B cell (primary cell): ENCODE data around the gene FBXL16.

ENCODE experiments used
- EZH2 ChIP-seq: IDR thresholded peaks from 2 replicates; pipeline ENCODE4 v1.6.1; 2012; ENCODE audit warnings: borderline replicate concordance, low read depth, mild to moderate bottlenecking, moderate library complexity, low read length; ENCODE audit not compliant: insufficient read depth, poor library complexity, severe bottlenecking
- TF ChIP-seq, protein P1 (sequence below): fragments of 200-600 bp; IDR thresholded peaks from one replicate; pipeline ENCODE4 v1.8.0; 2022; ENCODE audit warnings: antibody characterized with exemption, mild to moderate bottlenecking

- TF ChIP-seq, protein P1, sequence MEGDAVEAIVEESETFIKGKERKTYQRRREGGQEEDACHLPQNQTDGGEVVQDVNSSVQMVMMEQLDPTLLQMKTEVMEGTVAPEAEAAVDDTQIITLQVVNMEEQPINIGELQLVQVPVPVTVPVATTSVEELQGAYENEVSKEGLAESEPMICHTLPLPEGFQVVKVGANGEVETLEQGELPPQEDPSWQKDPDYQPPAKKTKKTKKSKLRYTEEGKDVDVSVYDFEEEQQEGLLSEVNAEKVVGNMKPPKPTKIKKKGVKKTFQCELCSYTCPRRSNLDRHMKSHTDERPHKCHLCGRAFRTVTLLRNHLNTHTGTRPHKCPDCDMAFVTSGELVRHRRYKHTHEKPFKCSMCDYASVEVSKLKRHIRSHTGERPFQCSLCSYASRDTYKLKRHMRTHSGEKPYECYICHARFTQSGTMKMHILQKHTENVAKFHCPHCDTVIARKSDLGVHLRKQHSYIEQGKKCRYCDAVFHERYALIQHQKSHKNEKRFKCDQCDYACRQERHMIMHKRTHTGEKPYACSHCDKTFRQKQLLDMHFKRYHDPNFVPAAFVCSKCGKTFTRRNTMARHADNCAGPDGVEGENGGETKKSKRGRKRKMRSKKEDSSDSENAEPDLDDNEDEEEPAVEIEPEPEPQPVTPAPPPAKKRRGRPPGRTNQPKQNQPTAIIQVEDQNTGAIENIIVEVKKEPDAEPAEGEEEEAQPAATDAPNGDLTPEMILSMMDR: no peak
- TF ChIP-seq EZH2: no peak
These were observed 2.2 kb downstream of the FBXL16 start for GRCh38 chr16:703406-703805.
